Epithelial cell of proximal tubule (primary cell): ENCODE data around the gene IMPDH2. TPM values are rescaled to one million over a fixed set of nuclear protein-coding genes. Genes with fewer than 3 reads are reported as not detected.

ENCODE experiments used
- DNase-seq: peaks from one replicate; pipeline ENCODE4 v3.0.0-alpha.2; 2011; ENCODE audit warnings: low read depth
- H3K4me3 ChIP-seq: 2 replicates; pipeline ENCODE4 v1.5.1; 2011; ENCODE audit warnings: low read depth, mild to moderate bottlenecking, low read length
- total RNA-seq: library from RNA; depleted of rRNA; stranded (reverse); fragments of >200 nt; gene quantifications from 2 replicates; pipeline ENCODE4 v1.2.3, GENCODE V29; 2015
- TF ChIP-seq, protein P1 (sequence below): conservative IDR thresholded peaks from 2 replicates; pipeline ENCODE4 v1.5.1; 2012; ENCODE audit warnings: low read depth, mild to moderate bottlenecking, low read length

Gene IMPDH2
- total RNA-seq, 1 donor from 2014 or later, result 253 TPM

DNA sequence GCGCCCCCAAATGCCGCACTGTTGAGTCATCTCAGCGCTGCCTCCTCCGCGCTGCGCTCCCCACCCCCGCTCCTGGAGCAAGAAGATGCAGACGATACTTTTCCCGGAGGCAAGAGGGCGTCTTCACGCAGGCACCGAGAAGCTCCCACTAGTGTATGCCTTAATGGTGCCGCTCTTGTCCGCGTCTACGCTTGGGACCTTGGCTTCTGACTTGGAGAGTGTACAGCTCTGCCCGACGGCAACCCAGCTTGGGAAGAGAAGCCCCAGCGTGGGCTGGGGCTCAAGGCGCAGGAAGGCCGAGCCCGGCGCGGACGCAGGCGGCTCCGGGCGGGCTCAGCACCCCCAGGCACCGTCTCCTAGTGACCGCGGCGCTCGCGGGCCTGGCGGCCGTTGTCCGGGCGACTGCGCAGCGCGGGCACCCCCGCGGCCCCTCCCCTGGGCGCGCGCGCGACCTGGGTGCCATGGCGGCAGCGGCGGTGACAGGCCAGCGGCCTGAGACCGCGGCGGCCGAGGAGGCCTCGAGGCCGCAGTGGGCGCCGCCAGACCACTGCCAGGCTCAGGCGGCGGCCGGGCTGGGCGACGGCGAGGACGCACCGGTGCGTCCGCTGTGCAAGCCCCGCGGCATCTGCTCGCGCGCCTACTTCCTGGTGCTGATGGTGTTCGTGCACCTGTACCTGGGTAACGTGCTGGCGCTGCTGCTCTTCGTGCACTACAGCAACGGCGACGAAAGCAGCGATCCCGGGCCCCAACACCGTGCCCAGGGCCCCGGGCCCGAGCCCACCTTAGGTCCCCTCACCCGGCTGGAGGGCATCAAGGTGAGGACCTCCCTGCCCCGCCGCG lies 39.2 kb downstream of the IMPDH2 start, which contains the start of gene P4HTM:
TSS of gene P4HTM (plus strand) at position 446 of the 840 bp plus-strand sequence. CDS start at position 462, 16 bp downstream.
- no peak for DNase-seq
- peak within 1 kb of the TSS; percentile 90 for H3K4me3 ChIP-seq
- TF ChIP-seq, protein P1, sequence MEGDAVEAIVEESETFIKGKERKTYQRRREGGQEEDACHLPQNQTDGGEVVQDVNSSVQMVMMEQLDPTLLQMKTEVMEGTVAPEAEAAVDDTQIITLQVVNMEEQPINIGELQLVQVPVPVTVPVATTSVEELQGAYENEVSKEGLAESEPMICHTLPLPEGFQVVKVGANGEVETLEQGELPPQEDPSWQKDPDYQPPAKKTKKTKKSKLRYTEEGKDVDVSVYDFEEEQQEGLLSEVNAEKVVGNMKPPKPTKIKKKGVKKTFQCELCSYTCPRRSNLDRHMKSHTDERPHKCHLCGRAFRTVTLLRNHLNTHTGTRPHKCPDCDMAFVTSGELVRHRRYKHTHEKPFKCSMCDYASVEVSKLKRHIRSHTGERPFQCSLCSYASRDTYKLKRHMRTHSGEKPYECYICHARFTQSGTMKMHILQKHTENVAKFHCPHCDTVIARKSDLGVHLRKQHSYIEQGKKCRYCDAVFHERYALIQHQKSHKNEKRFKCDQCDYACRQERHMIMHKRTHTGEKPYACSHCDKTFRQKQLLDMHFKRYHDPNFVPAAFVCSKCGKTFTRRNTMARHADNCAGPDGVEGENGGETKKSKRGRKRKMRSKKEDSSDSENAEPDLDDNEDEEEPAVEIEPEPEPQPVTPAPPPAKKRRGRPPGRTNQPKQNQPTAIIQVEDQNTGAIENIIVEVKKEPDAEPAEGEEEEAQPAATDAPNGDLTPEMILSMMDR, result peak; percentile 34

DNA sequence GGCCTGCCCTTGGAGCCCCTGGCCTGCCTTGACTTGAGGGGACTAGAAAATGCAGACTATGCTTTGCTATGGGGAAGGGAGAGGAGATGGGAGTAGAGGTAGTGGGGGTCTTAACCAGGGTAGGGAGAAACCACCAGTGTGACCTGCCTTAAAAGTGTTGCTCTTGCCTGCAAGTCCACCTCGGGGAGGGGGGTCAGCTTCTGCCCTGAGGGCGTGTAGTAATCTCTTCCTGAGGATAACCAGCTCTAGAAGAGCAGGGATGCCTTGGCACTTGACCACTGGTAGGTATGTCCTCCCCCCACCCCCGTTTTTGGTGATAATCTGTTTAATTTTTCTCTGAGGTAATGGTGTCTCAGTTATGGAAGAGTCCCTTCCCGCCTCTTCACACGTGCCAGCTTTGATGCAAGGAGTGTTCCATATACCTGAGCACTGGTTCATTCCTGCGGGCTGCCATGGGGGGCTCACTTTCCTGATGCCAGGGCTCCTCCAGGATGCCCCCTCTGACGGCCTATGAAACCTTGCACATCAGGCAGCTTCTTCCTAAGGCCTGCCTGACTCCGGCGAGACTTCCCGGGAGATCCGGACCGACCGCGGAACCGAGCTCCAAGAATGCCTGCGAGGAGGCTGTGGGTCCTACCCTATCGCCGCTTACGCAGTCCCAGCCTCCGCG lies 39.9 kb downstream of the IMPDH2 start:
- TF ChIP-seq, protein P1, result no peak
- peak overlapping the region; percentile 90 for H3K4me3 ChIP-seq
- no peak for DNase-seq

DNA sequence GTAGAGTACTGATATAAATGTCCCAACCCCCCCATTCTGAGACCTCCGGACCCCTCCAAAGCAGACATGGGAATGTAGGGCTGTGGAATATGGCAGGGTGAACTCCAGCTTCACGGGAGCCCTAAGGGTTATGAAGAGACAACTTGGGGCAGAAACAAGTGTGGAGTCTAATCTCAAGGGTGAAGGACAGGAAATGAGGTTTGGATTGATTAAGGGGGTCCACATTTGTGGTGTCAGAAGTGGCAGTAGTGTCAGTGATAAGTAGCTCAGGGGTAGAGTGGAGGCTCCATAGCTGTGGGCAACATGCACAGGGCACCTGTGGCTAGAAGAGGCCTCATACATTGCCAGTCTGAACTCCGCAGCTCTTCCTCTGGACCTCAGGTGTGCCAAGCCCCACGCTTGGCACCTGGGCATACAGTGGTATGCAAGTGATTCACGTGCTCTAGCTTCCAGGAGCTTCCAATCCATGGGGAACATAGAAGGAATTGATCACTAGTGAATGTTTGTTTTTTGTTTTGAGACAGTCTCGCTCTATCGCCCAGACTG lies 43.3 kb downstream of the IMPDH2 start:
- no peak overlapping the region for H3K4me3 ChIP-seq
- DNase-seq, result no peak
- TF ChIP-seq, protein P1, result no peak

DNA sequence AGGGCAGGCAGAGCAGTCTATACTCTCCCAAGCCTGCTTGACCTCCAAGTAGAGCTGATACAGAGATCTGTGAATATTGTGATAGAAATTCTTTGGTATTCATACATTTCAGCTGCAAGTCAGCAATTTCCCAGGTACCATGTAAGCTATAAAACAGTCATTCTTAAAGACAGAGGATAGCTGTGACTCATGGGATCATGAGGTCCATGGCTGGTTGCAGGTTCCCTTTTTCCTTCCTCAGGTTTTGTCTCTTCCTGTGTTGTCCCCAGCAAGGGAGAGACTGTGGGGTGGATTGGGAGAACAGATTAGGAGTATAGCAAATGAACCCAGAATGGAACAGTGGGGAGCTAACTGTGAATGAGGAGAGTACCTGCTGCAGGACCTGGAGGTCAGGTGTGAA lies 44.5 kb downstream of the IMPDH2 start:
- TF ChIP-seq, protein P1, result no peak
- no peak overlapping the region for H3K4me3 ChIP-seq
- DNase-seq, result no peak

DNA sequence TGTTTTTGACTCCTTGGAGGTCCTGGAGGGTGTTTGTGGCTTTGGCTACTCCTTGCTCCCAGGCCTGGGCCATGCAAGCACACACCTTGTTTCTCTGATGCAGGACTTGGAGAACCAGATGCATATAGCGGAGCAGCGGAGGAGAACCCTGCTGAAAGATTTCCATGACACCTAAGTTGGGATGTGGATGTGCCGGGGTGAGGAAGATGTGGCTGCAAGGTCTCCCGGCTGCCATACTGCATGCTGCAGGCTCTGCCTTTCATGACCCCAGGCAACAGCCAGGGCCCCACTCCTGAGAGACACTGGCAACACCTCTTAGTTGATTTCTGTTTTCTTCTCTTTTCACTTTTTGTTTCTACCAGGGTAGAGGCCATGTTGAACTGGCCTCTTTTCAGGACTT lies 46.1 kb downstream of the IMPDH2 start:
- no peak overlapping the region for H3K4me3 ChIP-seq
- DNase-seq, result no peak
- TF ChIP-seq, protein P1, result no peak

DNA sequence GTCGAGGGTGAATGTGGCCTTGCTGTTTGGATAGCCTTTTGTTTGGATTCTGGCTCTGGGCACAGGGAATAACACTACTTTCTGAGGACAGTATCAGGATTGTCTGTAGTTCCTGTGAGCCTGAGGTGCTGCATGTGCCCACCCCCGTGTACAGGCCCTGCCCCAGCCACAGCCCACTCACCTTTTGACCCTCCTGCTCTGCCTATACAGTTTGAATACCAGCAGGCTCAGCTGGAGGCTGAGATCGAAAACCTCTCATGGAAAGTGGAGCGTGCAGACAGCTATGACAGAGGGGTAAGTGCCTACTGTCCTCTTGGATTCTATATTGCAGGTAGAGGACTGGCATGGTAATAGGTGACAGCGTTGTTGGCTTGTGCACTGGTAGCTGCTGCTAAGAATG lies 46.5 kb downstream of the IMPDH2 start:
- DNase-seq, result no peak
- TF ChIP-seq, protein P1, result no peak

More for the DNA sequence above, 46.5 kb downstream of the IMPDH2 start:
- H3K4me3 ChIP-seq, result no peak overlapping the region
